Neural cell (in vitro differentiated cells): ENCODE data around the gene OR4S2. TPM values are rescaled to one million over a fixed set of nuclear protein-coding genes. Genes with fewer than 3 reads are reported as not detected.

Experiments
- H2AFZ ChIP-seq: fragments of 200-600, 300-800 bp; sonication (generic), shearing (Covaris generic); 2 replicates; pipeline ENCODE4 v1.6.0; 2014; ENCODE audit warnings: low read depth, mild to moderate bottlenecking, antibody characterized with exemption, low read length, moderate library complexity
- H3F3A ChIP-seq: fragments of 200-600 bp; shearing (Covaris generic); 2 replicates; pipeline ENCODE4 v1.6.1; 2016; ENCODE audit warnings: mild to moderate bottlenecking, moderate library complexity, mixed read lengths, antibody characterized with exemption, low read length; ENCODE audit not compliant: insufficient read depth, poor library complexity, severe bottlenecking
- H3K27ac ChIP-seq: fragments of 200-600, 300-800 bp; sonication (generic), shearing (Covaris generic); 2 replicates; pipeline ENCODE4 v1.5.1; 2014; ENCODE audit warnings: mild to moderate bottlenecking, low read length, moderate library complexity
- H3K27me3 ChIP-seq: fragments of 300-800, 200-600 bp; sonication (generic), shearing (Covaris generic); 2 replicates; pipeline ENCODE4 v1.6.0; 2014; ENCODE audit warnings: mild to moderate bottlenecking, low read depth, low read length, moderate library complexity; ENCODE audit not compliant: insufficient read depth
- H3K36me3 ChIP-seq: fragments of 300-800, 200-600 bp; sonication (generic), shearing (Covaris generic); 2 replicates; pipeline ENCODE4 v1.5.1; 2014; ENCODE audit warnings: mild to moderate bottlenecking, antibody characterized with exemption, low read length, moderate library complexity; ENCODE audit not compliant: insufficient read depth
- H3K4me2 ChIP-seq: fragments of 300-800, 200-600 bp; sonication (generic), shearing (Covaris generic); 2 replicates; pipeline ENCODE4 v1.6.0; 2014; ENCODE audit warnings: mild to moderate bottlenecking, low read length
- H3K4me3 ChIP-seq: fragments of 300-800, 200-600 bp; sonication (generic), shearing (Covaris generic); 2 replicates; pipeline ENCODE4 v1.5.1; 2014; ENCODE audit warnings: mild to moderate bottlenecking, low read length, moderate library complexity
- H3K79me2 ChIP-seq: fragments of 200-600 bp; shearing (Covaris generic); replicated peaks from 2 replicates; pipeline ENCODE4 v1.6.0; 2014; ENCODE audit warnings: mild to moderate bottlenecking, low read length, moderate library complexity; ENCODE audit not compliant: insufficient read depth
- H3K9ac ChIP-seq: fragments of 300-800, 200-600 bp; sonication (generic), shearing (Covaris generic); 2 replicates; pipeline ENCODE4 v1.6.1; 2016; ENCODE audit warnings: mild to moderate bottlenecking, low read length, mixed read lengths
- H3K9me2 ChIP-seq: fragments of 200-600 bp; shearing (Covaris generic); 2 replicates; pipeline ENCODE4 v1.6.1; 2016; ENCODE audit warnings: mild to moderate bottlenecking, low read length, mixed read lengths; ENCODE audit not compliant: insufficient read depth
- H3K9me3 ChIP-seq: fragments of 200-600, 300-800 bp; sonication (generic), shearing (Covaris generic); 2 replicates; pipeline ENCODE4 v1.6.1; 2016; ENCODE audit warnings: mild to moderate bottlenecking, mixed run types, low read length, moderate library complexity, mixed read lengths
- H4K20me1 ChIP-seq: fragments of 200-600 bp; shearing (Covaris generic); 2 replicates; pipeline ENCODE4 v1.6.1; 2016; ENCODE audit warnings: mild to moderate bottlenecking, mixed run types; ENCODE audit not compliant: insufficient read depth
- EP300 ChIP-seq: fragments of 450-650 bp; conservative IDR thresholded peaks from 2 replicates; pipeline ENCODE4 v1.6.1; 2014; ENCODE audit warnings: antibody characterized with exemption, mild to moderate bottlenecking, moderate library complexity; ENCODE audit not compliant: poor library complexity, severe bottlenecking
- EZH2 ChIP-seq: fragments of 200-600, 300-800 bp; shearing (Covaris generic), sonication (generic); IDR thresholded peaks from 2 replicates; pipeline ENCODE4 v1.6.1; 2014; ENCODE audit warnings: antibody characterized with exemption, low read length, borderline replicate concordance, mild to moderate bottlenecking; ENCODE audit not compliant: insufficient read depth, poor library complexity, severe bottlenecking
- MXI1 ChIP-seq: fragments of 450-650 bp; conservative IDR thresholded peaks from 2 replicates; pipeline ENCODE4 v1.6.1; 2014; ENCODE audit warnings: antibody characterized with exemption, mild to moderate bottlenecking; ENCODE audit not compliant: poor library complexity, severe bottlenecking
- POLR2AphosphoS5 ChIP-seq: IDR thresholded peaks from 2 replicates; pipeline ENCODE4 v1.6.1; 2012
- RAD21 ChIP-seq: fragments of 450-650 bp; conservative IDR thresholded peaks from 2 replicates; pipeline ENCODE4 v1.6.1; 2014; ENCODE audit warnings: antibody characterized with exemption, mild to moderate bottlenecking, moderate library complexity
- REST ChIP-seq: IDR thresholded peaks from 2 replicates; pipeline ENCODE4 v1.6.1; 2012; ENCODE audit warnings: borderline replicate concordance
- SMC3 ChIP-seq: fragments of 450-650 bp; conservative IDR thresholded peaks from 2 replicates; pipeline ENCODE4 v1.6.1; 2014; ENCODE audit warnings: antibody characterized with exemption, mild to moderate bottlenecking, moderate library complexity; ENCODE audit not compliant: poor library complexity
- TAF1 ChIP-seq: IDR thresholded peaks from 2 replicates; pipeline ENCODE4 v1.6.1; 2012; ENCODE audit warnings: low read depth
- polyA plus RNA-seq: library from polyadenylated mRNA; depleted of rRNA; stranded (reverse); fragments of >200 nt; gene quantifications from 2 replicates; pipeline ENCODE4 v1.2.3, GENCODE V29; 2014
- TF ChIP-seq, protein P1 (sequence below): fragments of 450-650 bp; IDR thresholded peaks from 2 replicates; pipeline ENCODE4 v1.5.1; 2014; ENCODE audit warnings: antibody characterized with exemption, mild to moderate bottlenecking, moderate library complexity; ENCODE audit not compliant: poor library complexity, severe bottlenecking

Gene OR4S2
- polyA plus RNA-seq, 1 donor from 2014 or later: not detected

GRCh38 chr11:55658031-55658573, 10.0 kb downstream of the OR4S2 start:
- Histone ChIP-seq H3K79me2 (no peaks in the 10 kb centered on the region), H3K9me3 (no peaks in the 10 kb centered on the region), H3K9me2 (no peaks in the 10 kb centered on the region), H3K4me2 (no peak overlapping the region), H3K9ac (no peak overlapping the region), H4K20me1 (no peaks in the 10 kb centered on the region), H3K27me3 (no peaks in the 10 kb centered on the region), H2AFZ (no peak overlapping the region), H3K4me3 (no peak overlapping the region), H3K27ac (no peak overlapping the region), H3K36me3 (no peaks in the 10 kb centered on the region), H3F3A (no peaks in the 10 kb centered on the region)
- no peak for TF ChIP-seq MXI1
- no peak for TF ChIP-seq TAF1
- no peak for TF ChIP-seq EP300
- no peak for TF ChIP-seq SMC3
- TF ChIP-seq RAD21: no peak
- no peak for TF ChIP-seq REST
- no peak for TF ChIP-seq POLR2AphosphoS5
- no peak for TF ChIP-seq EZH2
- TF ChIP-seq, protein P1, sequence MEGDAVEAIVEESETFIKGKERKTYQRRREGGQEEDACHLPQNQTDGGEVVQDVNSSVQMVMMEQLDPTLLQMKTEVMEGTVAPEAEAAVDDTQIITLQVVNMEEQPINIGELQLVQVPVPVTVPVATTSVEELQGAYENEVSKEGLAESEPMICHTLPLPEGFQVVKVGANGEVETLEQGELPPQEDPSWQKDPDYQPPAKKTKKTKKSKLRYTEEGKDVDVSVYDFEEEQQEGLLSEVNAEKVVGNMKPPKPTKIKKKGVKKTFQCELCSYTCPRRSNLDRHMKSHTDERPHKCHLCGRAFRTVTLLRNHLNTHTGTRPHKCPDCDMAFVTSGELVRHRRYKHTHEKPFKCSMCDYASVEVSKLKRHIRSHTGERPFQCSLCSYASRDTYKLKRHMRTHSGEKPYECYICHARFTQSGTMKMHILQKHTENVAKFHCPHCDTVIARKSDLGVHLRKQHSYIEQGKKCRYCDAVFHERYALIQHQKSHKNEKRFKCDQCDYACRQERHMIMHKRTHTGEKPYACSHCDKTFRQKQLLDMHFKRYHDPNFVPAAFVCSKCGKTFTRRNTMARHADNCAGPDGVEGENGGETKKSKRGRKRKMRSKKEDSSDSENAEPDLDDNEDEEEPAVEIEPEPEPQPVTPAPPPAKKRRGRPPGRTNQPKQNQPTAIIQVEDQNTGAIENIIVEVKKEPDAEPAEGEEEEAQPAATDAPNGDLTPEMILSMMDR: no peak

DNA sequence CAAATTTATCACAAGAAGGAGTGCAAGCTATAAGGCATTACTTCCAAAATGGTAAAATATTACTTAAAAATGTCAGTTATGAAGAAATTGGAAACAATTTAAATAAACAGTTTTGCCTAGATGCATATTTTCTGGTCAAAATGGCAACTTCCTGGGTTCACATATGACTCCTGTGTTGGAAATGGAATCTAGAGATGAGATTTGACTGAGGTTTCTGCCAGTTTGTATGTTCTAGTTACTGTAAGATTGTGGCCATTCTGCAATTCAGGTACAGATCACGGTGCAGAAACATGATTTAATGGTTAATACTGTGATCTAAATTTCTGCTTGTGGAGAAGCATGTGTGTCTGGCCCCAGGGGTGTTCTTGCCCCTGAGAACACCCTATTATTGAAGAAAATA, 10.5 kb downstream of the OR4S2 start:
- no peaks in the 10 kb centered on the region for H3F3A ChIP-seq
- no peaks in the 10 kb centered on the region for H3K79me2 ChIP-seq
- no peak overlapping the region for H3K27ac ChIP-seq
- H3K36me3 ChIP-seq: no peaks in the 10 kb centered on the region
- H3K4me3 ChIP-seq: no peak overlapping the region
- no peak overlapping the region for H3K9ac ChIP-seq
- TF ChIP-seq POLR2AphosphoS5 (no peak), REST (no peak), EP300 (no peak), MXI1 (no peak), TAF1 (no peak), RAD21 (no peak), SMC3 (no peak), EZH2 (no peak)
- TF ChIP-seq, protein P1: no peak
- H3K4me2 ChIP-seq: no peak overlapping the region
- no peak overlapping the region for H2AFZ ChIP-seq
- H3K9me2 ChIP-seq: no peaks in the 10 kb centered on the region
- H4K20me1 ChIP-seq: no peaks in the 10 kb centered on the region
- H3K9me3 ChIP-seq: no peaks in the 10 kb centered on the region
- no peaks in the 10 kb centered on the region for H3K27me3 ChIP-seq
